ENCODE results near the gene CWC25. TPM values are rescaled to one million over a fixed set of nuclear protein-coding genes. Genes with fewer than 3 reads are reported as not detected.
"Not testable (repeated sequence)": the region's sequence is repeated elsewhere in the genome, so short reads cannot be mapped to it uniquely, and the experiment has no call there.

The CWC25 gene
- total and polyA plus RNA-seq, 9 of the 15 experiments (the other 6 are each of a cell fraction or from before 2014, with no cell fraction given) = 16.5 to 27.4 (median 23.0) TPM

- DNase-seq (ENCODE audit: extremely low read depth in 1 of 4, low spot score in 3 of 4) (no peak), FAIRE-seq (no peak), ATAC-seq (no peak)
- H3K27ac ChIP-seq (ENCODE audit: extremely low read depth, low read depth, low read length) = no peak overlapping the region
- BruUV-seq (replicated peaks) = no TSS peak
- no peak overlapping the region for H3K4me2 ChIP-seq (ENCODE audit: insufficient read depth, low read length)
- no peak overlapping the region for H3K4me3 ChIP-seq
- peaks cover 17% of the 10 kb centered on the region for H3K79me2 ChIP-seq (ENCODE audit: control insufficient read depth, insufficient read depth, low read length)
- H3K9me1 ChIP-seq (ENCODE audit: control insufficient read depth, insufficient read depth, low read length) = no peaks in the 10 kb centered on the region
- WGBS (ENCODE audit: insufficient coverage, low coverage, missing lambda C conversion rate) = 84% methylated on average over 5 of the region's 5 CpGs
- POLR2A ChIA-PET = no interaction called here
- no peak overlapping the region for H2AFZ ChIP-seq (ENCODE audit: low read depth, low read length)
- H3K9ac ChIP-seq (ENCODE audit: insufficient read depth in 1 of 2, low read depth in 2 of 2, low read length in 2 of 2) = no peak overlapping the region
- H3K9me3 ChIP-seq (replicated peaks; ENCODE audit: control insufficient read depth, insufficient read depth, low read depth, low read length) = no peaks in the 10 kb centered on the region
- in situ Hi-C loops (cut with MboI) = no loop called here
- no peaks in the 10 kb centered on the region for H3K27me3 ChIP-seq (ENCODE audit: control insufficient read depth in 2 of 2, insufficient read depth in 2 of 2, low read length in 2 of 2)
- intact Hi-C loops (cut with micrococcal nuclease) = no loop called here
- H4K20me1 ChIP-seq (replicated peaks; ENCODE audit: control insufficient read depth, insufficient read depth, low read length) = no peaks in the 10 kb centered on the region
- peaks cover 24% of the 10 kb centered on the region; the same call in 2 of the 3 replicates for H3K36me3 ChIP-seq (ENCODE audit: control insufficient read depth, insufficient read depth, low read length)
- TF ChIP-seq NR1H2 (CRISPR knock-in tag; IDR thresholded peaks at IDR 0.05) (no peak), ZNF41 (CRISPR knock-in tag; conservative IDR thresholded peaks at IDR 0.05) (no peak), E2F1 (CRISPR knock-in tag; IDR thresholded peaks at IDR 0.05) (no peak), PHB2 (IDR thresholded peaks at IDR 0.05; ENCODE audit: low read depth) (no peak), TAF9B (IDR thresholded peaks at IDR 0.05; ENCODE audit: partially characterized antibody) (no peak), PTTG1 (tag; IDR thresholded peaks at IDR 0.05; ENCODE audit: low read depth) (no peak), SIRT6 (IDR thresholded peaks at IDR 0.05; ENCODE audit: low read depth, low read length) (no peak), ZNF79 (CRISPR knock-in tag; IDR thresholded peaks at IDR 0.05; ENCODE audit: low read depth) (no peak), POLR2G (IDR thresholded peaks at IDR 0.05; ENCODE audit: low read depth, low read length) (no peak), ADNP (tag; IDR thresholded peaks at IDR 0.05) (no peak)
- TF ChIP-seq, protein P1, sequence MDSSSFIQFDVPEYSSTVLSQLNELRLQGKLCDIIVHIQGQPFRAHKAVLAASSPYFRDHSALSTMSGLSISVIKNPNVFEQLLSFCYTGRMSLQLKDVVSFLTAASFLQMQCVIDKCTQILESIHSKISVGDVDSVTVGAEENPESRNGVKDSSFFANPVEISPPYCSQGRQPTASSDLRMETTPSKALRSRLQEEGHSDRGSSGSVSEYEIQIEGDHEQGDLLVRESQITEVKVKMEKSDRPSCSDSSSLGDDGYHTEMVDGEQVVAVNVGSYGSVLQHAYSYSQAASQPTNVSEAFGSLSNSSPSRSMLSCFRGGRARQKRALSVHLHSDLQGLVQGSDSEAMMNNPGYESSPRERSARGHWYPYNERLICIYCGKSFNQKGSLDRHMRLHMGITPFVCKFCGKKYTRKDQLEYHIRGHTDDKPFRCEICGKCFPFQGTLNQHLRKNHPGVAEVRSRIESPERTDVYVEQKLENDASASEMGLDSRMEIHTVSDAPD (CRISPR knock-in tag; IDR thresholded peaks at IDR 0.05) = no peak
- TF ChIP-seq, protein P2, sequence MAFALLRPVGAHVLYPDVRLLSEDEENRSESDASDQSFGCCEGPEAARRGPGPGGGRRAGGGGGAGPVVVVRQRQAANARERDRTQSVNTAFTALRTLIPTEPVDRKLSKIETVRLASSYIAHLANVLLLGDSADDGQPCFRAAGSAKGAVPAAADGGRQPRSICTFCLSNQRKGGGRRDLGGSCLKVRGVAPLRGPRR (CRISPR knock-in tag; IDR thresholded peaks at IDR 0.05) = no peak
- CTCF ChIA-PET (ENCODE audit: low intra/inter-chr PET ratio) = no interaction called here
- no peaks in the 10 kb centered on the region for H3K4me1 ChIP-seq (replicated peaks in 1 of 2; ENCODE audit: control insufficient read depth in 2 of 2, insufficient read depth in 2 of 2, low read length in 2 of 2)
Observed at GRCh38 chr17:38791162-38791561, 34.0 kb downstream of the CWC25 start.

- FAIRE-seq; ATAC-seq; H3K27ac ChIP-seq (ENCODE audit: extremely low read depth, low read depth, low read length); H3K9ac ChIP-seq (ENCODE audit: insufficient read depth in 1 of 2, low read depth in 2 of 2, low read length in 2 of 2); in situ Hi-C loops (cut with MboI); intact Hi-C loops (cut with micrococcal nuclease); DNase-seq (ENCODE audit: extremely low read depth in 1 of 4, low spot score in 3 of 4); H3K4me3 ChIP-seq; H3K9me3 ChIP-seq (replicated peaks; ENCODE audit: control insufficient read depth, insufficient read depth, low read depth, low read length); BruUV-seq (replicated peaks); H3K4me1 ChIP-seq (replicated peaks in 1 of 2; ENCODE audit: control insufficient read depth in 2 of 2, insufficient read depth in 2 of 2, low read length in 2 of 2); CTCF ChIA-PET (ENCODE audit: low intra/inter-chr PET ratio); H3K4me2 ChIP-seq (ENCODE audit: insufficient read depth, low read length); H3K9me1 ChIP-seq (ENCODE audit: control insufficient read depth, insufficient read depth, low read length); H4K20me1 ChIP-seq (replicated peaks; ENCODE audit: control insufficient read depth, insufficient read depth, low read length); H2AFZ ChIP-seq (ENCODE audit: low read depth, low read length); H3K27me3 ChIP-seq (ENCODE audit: control insufficient read depth in 2 of 2, insufficient read depth in 2 of 2, low read length in 2 of 2): not testable (repeated sequence)
- H3K36me3 ChIP-seq (ENCODE audit: control insufficient read depth, insufficient read depth, low read length) = peaks cover 24% of the 10 kb centered on the region; the same call in 2 of the 3 replicates
- POLR2A ChIA-PET = interaction anchor here (0.7 kb wide), 1 partner anchor 31 kb away, joined by 3 read pairs; no protein-coding TSS in a partner anchor
- 87% methylated on average over 13 of the region's 13 CpGs for WGBS (ENCODE audit: insufficient coverage, low coverage, missing lambda C conversion rate)
- peaks cover 12% of the 10 kb centered on the region; the same call in 2 of the 3 replicates for H3K79me2 ChIP-seq (ENCODE audit: control insufficient read depth, insufficient read depth, low read length)
Observed at GRCh38 chr17:38790148-38790707, 34.9 kb downstream of the CWC25 start.

Measured in K562 (cell line).